WTC11 (cell line): ENCODE measurements around the gene BARX2. TPM values are rescaled to one million over a fixed set of nuclear protein-coding genes. Genes with fewer than 3 reads are reported as not detected.
A peak's percentile ranks its signal among the peaks of the same experiment; 100 is the strongest.
"Not testable (repeated sequence)": the region's sequence is repeated elsewhere in the genome, so short reads cannot be mapped to it uniquely, and the experiment has no call there.

Source experiments
- ATAC-seq: fragments of 200-7000 bp; cut with Tn5 transposase; 2 replicates; pipeline ENCODE4 v1.10.0; 2021; ENCODE audit warnings: mild to moderate bottlenecking, moderate library complexity
- CTCF ChIA-PET: fragments of 300-600 bp; sonication (Branson Sonifier 250); formaldehyde crosslinking; loops from one replicate; lab custom pipeline; 2021; ENCODE audit warnings: antibody characterized with exemption; lab: Charles Lee
- POLR2A ChIA-PET: fragments of 350-600 bp; sonication (Branson Sonifier 250); formaldehyde crosslinking; loops from one replicate; lab custom pipeline; 2021; ENCODE audit warnings: antibody characterized with exemption; lab: Charles Lee
- DNase-seq: peaks from one replicate; pipeline ENCODE4 v3.0.0; 2021; ENCODE audit warnings: low spot score
- H3K27ac Mint-ChIP-seq: 2 replicates; pipeline ENCODE4 v1.8.0; 2021; ENCODE audit warnings: mixed read lengths
- H3K27me3 Mint-ChIP-seq: 2 replicates; pipeline ENCODE4 v1.8.0; 2021; ENCODE audit warnings: low read depth, mild to moderate bottlenecking, moderate library complexity, mixed read lengths
- H3K36me3 Mint-ChIP-seq: 2 replicates; pipeline ENCODE4 v1.8.0; 2021; ENCODE audit warnings: mixed read lengths
- H3K4me1 Mint-ChIP-seq: 2 replicates; pipeline ENCODE4 v1.8.0; 2022; ENCODE audit warnings: mixed read lengths
- H3K4me3 Mint-ChIP-seq: 2 replicates; pipeline ENCODE4 v1.8.0; 2021; ENCODE audit warnings: mild to moderate bottlenecking, moderate library complexity, mixed read lengths
- H3K9me3 Mint-ChIP-seq: 2 replicates; pipeline ENCODE4 v1.8.0; 2021; ENCODE audit warnings: mixed read lengths
- ATF1 ChIP-seq: sonication (generic); formaldehyde crosslinking; IDR thresholded peaks from 2 replicates; pipeline ENCODE4 v1.8.1; 2023; ENCODE audit warnings: mild to moderate bottlenecking, moderate library complexity, missing genetic modification reagents
- CBFB ChIP-seq: sonication (generic); formaldehyde crosslinking; IDR thresholded peaks from 2 replicates; pipeline ENCODE4 v1.8.1; 2022; ENCODE audit warnings: mild to moderate bottlenecking, low read depth, missing genetic modification reagents
- E2F4 ChIP-seq: sonication (generic); formaldehyde crosslinking; IDR thresholded peaks from 2 replicates; pipeline ENCODE4 v1.8.1; 2022; ENCODE audit warnings: low read depth, mild to moderate bottlenecking, moderate library complexity, missing genetic modification reagents, borderline replicate concordance
- ELF4 ChIP-seq: sonication (generic); formaldehyde crosslinking; IDR thresholded peaks from 2 replicates; pipeline ENCODE4 v1.8.1; 2022; ENCODE audit warnings: low read depth, mild to moderate bottlenecking, moderate library complexity, missing genetic modification reagents
- ESRRA ChIP-seq: sonication (generic); formaldehyde crosslinking; IDR thresholded peaks from 2 replicates; pipeline ENCODE4 v1.8.1; 2022; ENCODE audit warnings: mild to moderate bottlenecking, missing genetic modification reagents, borderline replicate concordance
- FOXJ3 ChIP-seq: sonication (generic); formaldehyde crosslinking; IDR thresholded peaks from 2 replicates; pipeline ENCODE4 v1.9.0; 2021; ENCODE audit warnings: missing genetic modification reagents, mild to moderate bottlenecking, borderline replicate concordance
- GABPB1 ChIP-seq: sonication (generic); formaldehyde crosslinking; IDR thresholded peaks from 2 replicates; pipeline ENCODE4 v1.8.1; 2023; ENCODE audit warnings: mild to moderate bottlenecking, missing genetic modification reagents
- GTF2I ChIP-seq: fragments of 250-450 bp; sonication (Bioruptor Pico); conservative IDR thresholded peaks from 2 replicates; pipeline ENCODE4 v1.4.0; 2021; ENCODE audit warnings: mild to moderate bottlenecking
- HMGA2 ChIP-seq: fragments of 250-450 bp; sonication (Bioruptor Pico); IDR thresholded peaks from 2 replicates; pipeline ENCODE4 v1.4.0; 2021; ENCODE audit warnings: mild to moderate bottlenecking, moderate library complexity
- HMGXB4 ChIP-seq: sonication (generic); formaldehyde crosslinking; IDR thresholded peaks from 2 replicates; pipeline ENCODE4 v1.8.1; 2023; ENCODE audit warnings: mild to moderate bottlenecking, moderate library complexity, missing genetic modification reagents
- NFATC4 ChIP-seq: fragments of 250-450 bp; sonication (Bioruptor Pico); IDR thresholded peaks from 2 replicates; pipeline ENCODE4 v1.9.0; 2021; ENCODE audit warnings: mild to moderate bottlenecking
- NFE2L1 ChIP-seq: sonication (generic); formaldehyde crosslinking; IDR thresholded peaks from 2 replicates; pipeline ENCODE4 v1.8.1; 2023; ENCODE audit warnings: missing genetic modification reagents
- NFYB ChIP-seq: sonication (generic); formaldehyde crosslinking; conservative IDR thresholded peaks from 2 replicates; pipeline ENCODE4 v1.8.0; 2022; ENCODE audit warnings: low read depth, missing genetic modification reagents
- PRRX2 ChIP-seq: fragments of 250-450 bp; sonication (Bioruptor Pico); IDR thresholded peaks from 2 replicates; pipeline ENCODE4 v1.8.0; 2021; ENCODE audit warnings: mild to moderate bottlenecking
- RELA ChIP-seq: sonication (generic); formaldehyde crosslinking; IDR thresholded peaks from 2 replicates; pipeline ENCODE4 v1.8.1; 2022; ENCODE audit warnings: missing genetic modification reagents, mild to moderate bottlenecking, borderline replicate concordance
- SMAD3 ChIP-seq: sonication (generic); formaldehyde crosslinking; IDR thresholded peaks from 2 replicates; pipeline ENCODE4 v1.8.0; 2022; ENCODE audit warnings: missing genetic modification reagents, mild to moderate bottlenecking, borderline replicate concordance
- TP53 ChIP-seq: sonication (generic); formaldehyde crosslinking; IDR thresholded peaks from 2 replicates; pipeline ENCODE4 v1.8.1; 2023; ENCODE audit warnings: mild to moderate bottlenecking, missing genetic modification reagents
- ZNF263 ChIP-seq: sonication (generic); formaldehyde crosslinking; IDR thresholded peaks from 2 replicates; pipeline ENCODE4 v1.8.1; 2022; ENCODE audit warnings: low read depth, mild to moderate bottlenecking, moderate library complexity, missing genetic modification reagents
- ZNF671 ChIP-seq: fragments of 250-450 bp; sonication (Bioruptor Pico); IDR thresholded peaks from 2 replicates; pipeline ENCODE4 v1.8.0; 2021; ENCODE audit warnings: mild to moderate bottlenecking
- total RNA-seq: library from RNA; stranded (reverse); gene quantifications from 3 replicates; pipeline ENCODE4 v1.2.3, GENCODE V29; 2021
- TF ChIP-seq, protein P1 (sequence below): fragments of 250-450 bp; sonication (Bioruptor Pico); IDR thresholded peaks from 2 replicates; pipeline ENCODE4 v2.1.2; 2022; ENCODE audit warnings: mild to moderate bottlenecking, moderate library complexity
- TF ChIP-seq, protein P2 (sequence below): sonication (generic); formaldehyde crosslinking; IDR thresholded peaks from 2 replicates; pipeline ENCODE4 v1.8.1; 2022; ENCODE audit warnings: low read depth, missing genetic modification reagents, borderline replicate concordance
- TF ChIP-seq, protein P3 (sequence below): fragments of 250-450 bp; sonication (Bioruptor Pico); IDR thresholded peaks from 2 replicates; pipeline ENCODE4 v1.8.0; 2021; ENCODE audit warnings: mild to moderate bottlenecking
- TF ChIP-seq, protein P4 (sequence below): fragments of 250-450 bp; sonication (Bioruptor Pico); conservative IDR thresholded peaks from 2 replicates; pipeline ENCODE4 v1.9.0; 2021; ENCODE audit warnings: mild to moderate bottlenecking

Gene BARX2
- total RNA-seq, 1 experiment from 2014 or later = not detected

DNA sequence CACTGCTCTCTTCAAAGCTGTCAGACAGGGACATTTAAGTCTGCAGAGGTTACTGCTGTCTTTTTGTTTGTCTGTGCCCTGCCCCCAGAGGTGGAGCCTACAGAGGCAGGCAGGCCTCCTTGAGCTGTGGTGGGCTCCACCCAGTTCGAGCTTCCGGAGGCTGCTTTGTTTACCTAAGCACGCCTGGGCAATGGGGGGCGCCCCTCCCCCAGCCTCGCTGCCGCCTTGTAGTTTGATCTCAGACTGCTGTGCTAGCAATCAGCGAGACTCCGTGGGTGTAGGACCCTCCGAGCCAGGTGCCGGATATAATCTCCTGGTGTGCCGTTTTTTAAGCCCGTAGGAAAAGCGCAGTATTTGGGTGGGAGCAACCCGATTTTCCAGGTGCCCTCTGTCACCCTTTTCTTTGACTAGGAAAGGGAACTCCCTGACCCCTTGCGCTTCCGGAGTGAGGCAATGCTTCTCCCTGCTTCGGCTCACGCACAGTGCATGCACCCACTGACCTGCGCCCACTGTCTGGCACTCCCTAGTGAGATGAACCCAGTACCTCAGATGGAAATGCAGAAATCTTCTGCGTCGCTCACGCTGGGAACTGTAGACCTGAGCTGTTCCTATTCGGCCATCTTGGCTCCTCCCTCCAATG is 31.2 kb upstream of the BARX2 start:
- H3K4me3 Mint-ChIP-seq, H3K27me3 Mint-ChIP-seq, POLR2A ChIA-PET, ATAC-seq, H3K4me1 Mint-ChIP-seq, H3K36me3 Mint-ChIP-seq, H3K27ac Mint-ChIP-seq, CTCF ChIA-PET: not testable (repeated sequence)
- TF ChIP-seq GABPB1 (CRISPR knock-in tag) = 0 out of 2 replicates have a peak, but pooled peaks have one; percentile 29
- peak; percentile 24 for DNase-seq
- peaks cover 19% of the 10 kb centered on the region for H3K9me3 Mint-ChIP-seq

DNA sequence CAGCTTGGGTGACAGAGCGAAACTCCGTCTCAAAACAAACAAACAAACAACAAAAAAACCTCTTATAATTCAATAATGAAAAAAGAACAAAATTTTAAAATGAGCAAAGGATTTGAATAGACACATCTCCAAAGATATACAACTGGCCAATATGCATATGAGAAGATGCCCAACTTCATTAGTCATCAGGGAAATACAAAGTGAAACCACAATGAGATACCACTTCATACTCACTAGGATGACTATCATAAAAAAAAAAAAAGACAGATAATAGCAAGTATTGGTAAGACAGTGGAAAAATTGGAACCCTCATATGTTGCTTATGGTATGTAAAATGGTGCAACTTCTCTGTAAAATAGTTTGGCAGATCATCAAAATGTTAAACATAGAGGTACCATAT is 28.7 kb upstream of the BARX2 start:
- Mint-ChIP-seq H3K27me3 (0 out of 2 replicates have a peak, but pooled peaks cover 1% of the 10 kb centered on the region), H3K4me1 (no peaks in the 10 kb centered on the region), H3K4me3 (no peak overlapping the region), H3K9me3 (peaks cover 19% of the 10 kb centered on the region), H3K27ac (no peak overlapping the region), H3K36me3 (peaks cover 9% of the 10 kb centered on the region)
- TF ChIP-seq TP53 (CRISPR knock-in tag) = no peak
- no peak for TF ChIP-seq HMGA2 (CRISPR knock-in tag)
- no peak for TF ChIP-seq ZNF263
- no peak for TF ChIP-seq NFE2L1 (CRISPR knock-in tag)
- TF ChIP-seq RELA (CRISPR knock-in tag) = no peak
- TF ChIP-seq NFATC4 (CRISPR knock-in tag) = no peak
- no peak for TF ChIP-seq E2F4 (CRISPR knock-in tag)
- no peak for TF ChIP-seq HMGXB4 (CRISPR knock-in tag)
- TF ChIP-seq NFYB (CRISPR knock-in tag) = no peak
- no peak for TF ChIP-seq ELF4 (CRISPR knock-in tag)
- no peak for TF ChIP-seq ATF1 (CRISPR knock-in tag)
- no peak for TF ChIP-seq SMAD3 (CRISPR knock-in tag)
- TF ChIP-seq, protein P1, sequence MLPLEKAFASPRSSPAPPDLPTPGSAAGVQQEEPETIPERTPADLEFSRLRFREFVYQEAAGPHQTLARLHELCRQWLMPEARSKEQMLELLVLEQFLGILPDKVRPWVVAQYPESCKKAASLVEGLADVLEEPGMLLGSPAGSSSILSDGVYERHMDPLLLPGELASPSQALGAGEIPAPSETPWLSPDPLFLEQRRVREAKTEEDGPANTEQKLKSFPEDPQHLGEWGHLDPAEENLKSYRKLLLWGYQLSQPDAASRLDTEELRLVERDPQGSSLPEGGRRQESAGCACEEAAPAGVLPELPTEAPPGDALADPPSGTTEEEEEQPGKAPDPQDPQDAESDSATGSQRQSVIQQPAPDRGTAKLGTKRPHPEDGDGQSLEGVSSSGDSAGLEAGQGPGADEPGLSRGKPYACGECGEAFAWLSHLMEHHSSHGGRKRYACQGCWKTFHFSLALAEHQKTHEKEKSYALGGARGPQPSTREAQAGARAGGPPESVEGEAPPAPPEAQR = no peak
- TF ChIP-seq, protein P2, sequence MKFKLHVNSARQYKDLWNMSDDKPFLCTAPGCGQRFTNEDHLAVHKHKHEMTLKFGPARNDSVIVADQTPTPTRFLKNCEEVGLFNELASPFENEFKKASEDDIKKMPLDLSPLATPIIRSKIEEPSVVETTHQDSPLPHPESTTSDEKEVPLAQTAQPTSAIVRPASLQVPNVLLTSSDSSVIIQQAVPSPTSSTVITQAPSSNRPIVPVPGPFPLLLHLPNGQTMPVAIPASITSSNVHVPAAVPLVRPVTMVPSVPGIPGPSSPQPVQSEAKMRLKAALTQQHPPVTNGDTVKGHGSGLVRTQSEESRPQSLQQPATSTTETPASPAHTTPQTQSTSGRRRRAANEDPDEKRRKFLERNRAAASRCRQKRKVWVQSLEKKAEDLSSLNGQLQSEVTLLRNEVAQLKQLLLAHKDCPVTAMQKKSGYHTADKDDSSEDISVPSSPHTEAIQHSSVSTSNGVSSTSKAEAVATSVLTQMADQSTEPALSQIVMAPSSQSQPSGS = no peak
- ATAC-seq = no peak
- POLR2A ChIA-PET = no interaction called here
- DNase-seq = no peak
- CTCF ChIA-PET = no interaction called here

DNA sequence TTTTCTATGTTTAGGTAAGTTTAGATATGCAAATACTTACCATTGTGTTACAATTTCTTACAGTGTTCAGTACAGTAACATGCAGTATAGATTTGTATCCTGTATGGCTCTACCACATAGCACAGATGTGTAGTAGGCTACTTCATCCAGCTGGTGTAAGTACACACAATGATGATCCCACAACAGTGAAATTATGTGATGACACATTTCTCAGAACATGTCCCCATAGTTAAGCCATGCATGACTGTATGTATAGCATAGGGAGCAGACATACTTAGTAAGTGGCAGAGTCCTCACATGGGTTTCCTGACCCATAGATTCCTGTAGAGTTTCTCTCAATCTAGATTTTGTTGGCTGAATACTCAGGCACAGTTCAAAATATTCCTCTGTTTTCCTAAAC is 26.8 kb upstream of the BARX2 start:
- POLR2A ChIA-PET = no interaction called here
- ATAC-seq = no peak
- Mint-ChIP-seq H3K9me3 (peaks cover 19% of the 10 kb centered on the region), H3K27me3 (0 out of 2 replicates have a peak, but pooled peaks cover 3% of the 10 kb centered on the region), H3K4me1 (no peaks in the 10 kb centered on the region), H3K27ac (no peak overlapping the region), H3K36me3 (peaks cover 9% of the 10 kb centered on the region), H3K4me3 (no peak overlapping the region)
- CTCF ChIA-PET = no interaction called here
- DNase-seq = no peak
- TF ChIP-seq, protein P3, sequence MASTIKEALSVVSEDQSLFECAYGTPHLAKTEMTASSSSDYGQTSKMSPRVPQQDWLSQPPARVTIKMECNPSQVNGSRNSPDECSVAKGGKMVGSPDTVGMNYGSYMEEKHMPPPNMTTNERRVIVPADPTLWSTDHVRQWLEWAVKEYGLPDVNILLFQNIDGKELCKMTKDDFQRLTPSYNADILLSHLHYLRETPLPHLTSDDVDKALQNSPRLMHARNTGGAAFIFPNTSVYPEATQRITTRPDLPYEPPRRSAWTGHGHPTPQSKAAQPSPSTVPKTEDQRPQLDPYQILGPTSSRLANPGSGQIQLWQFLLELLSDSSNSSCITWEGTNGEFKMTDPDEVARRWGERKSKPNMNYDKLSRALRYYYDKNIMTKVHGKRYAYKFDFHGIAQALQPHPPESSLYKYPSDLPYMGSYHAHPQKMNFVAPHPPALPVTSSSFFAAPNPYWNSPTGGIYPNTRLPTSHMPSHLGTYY (CRISPR knock-in tag) = no peak
- TF ChIP-seq ATF1 (CRISPR knock-in tag) (no peak), ESRRA (CRISPR knock-in tag) (no peak), ZNF671 (CRISPR knock-in tag) (no peak), ELF4 (CRISPR knock-in tag) (no peak), CBFB (CRISPR knock-in tag) (no peak), GTF2I (CRISPR knock-in tag) (no peak), FOXJ3 (CRISPR knock-in tag) (no peak), HMGA2 (CRISPR knock-in tag) (no peak), PRRX2 (CRISPR knock-in tag) (no peak)
- TF ChIP-seq, protein P4, sequence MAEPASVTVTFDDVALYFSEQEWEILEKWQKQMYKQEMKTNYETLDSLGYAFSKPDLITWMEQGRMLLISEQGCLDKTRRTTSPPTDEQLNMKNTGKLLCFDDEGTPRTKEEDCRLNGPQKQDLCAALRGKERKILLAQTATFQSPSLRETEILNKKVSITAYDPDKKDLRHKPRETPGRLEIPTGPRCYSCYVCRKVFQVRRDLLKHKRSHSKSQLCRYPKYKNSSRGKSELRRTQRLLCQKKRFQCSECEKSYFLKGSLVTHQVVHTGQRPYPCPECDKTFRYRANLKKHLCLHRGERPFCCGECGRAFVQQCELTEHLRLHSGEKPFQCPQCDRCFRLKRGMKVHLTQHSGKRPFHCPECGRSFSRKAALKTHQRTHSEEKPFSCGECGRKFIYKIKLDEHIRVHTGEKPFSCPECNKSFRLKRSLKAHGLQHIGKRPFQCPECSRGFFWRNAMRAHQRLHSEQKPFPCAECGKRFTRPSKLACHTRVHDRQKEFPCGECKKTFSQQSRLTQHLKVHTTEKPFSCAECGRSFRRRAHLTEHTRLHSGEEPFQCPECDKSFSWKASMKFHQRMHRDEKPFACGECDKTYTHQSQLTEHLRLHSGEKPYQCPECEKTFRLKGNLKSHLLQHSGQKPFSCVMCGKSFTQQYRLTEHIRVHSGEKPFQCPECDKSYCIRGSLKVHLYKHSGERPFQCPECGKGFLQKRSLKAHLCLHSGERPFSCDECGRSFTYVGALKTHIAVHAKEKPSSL = no peak
